Neural crest cell (in vitro differentiated cells): ENCODE measurements around the gene DNASE1. TPM values are rescaled to one million over a fixed set of nuclear protein-coding genes. Genes with fewer than 3 reads are reported as not detected.

Experiments
- DNase-seq: peaks from one replicate; pipeline ENCODE4 v3.0.0; 2021; ENCODE audit warnings: low read depth, mixed read lengths, low spot score
- H3K27ac Mint-ChIP-seq: one replicate; pipeline ENCODE4 v1.8.0; 2021; ENCODE audit warnings: mild to moderate bottlenecking, mixed read lengths; ENCODE audit not compliant: unreplicated experiment
- H3K27me3 Mint-ChIP-seq: 2 replicates; pipeline ENCODE4 v1.8.0; 2021; ENCODE audit warnings: low read depth, mild to moderate bottlenecking, mixed read lengths
- H3K36me3 Mint-ChIP-seq: 2 replicates; pipeline ENCODE4 v1.8.0; 2021; ENCODE audit warnings: low read depth, mild to moderate bottlenecking, mixed read lengths
- H3K4me1 Mint-ChIP-seq: 2 replicates; pipeline ENCODE4 v1.8.0; 2021; ENCODE audit warnings: mixed read lengths
- H3K4me3 Mint-ChIP-seq: one replicate; pipeline ENCODE4 v1.8.0; 2021; ENCODE audit warnings: mild to moderate bottlenecking, mixed read lengths
- H3K9me3 Mint-ChIP-seq: 2 replicates; pipeline ENCODE4 v1.8.0; 2021; ENCODE audit warnings: mixed read lengths
- CTCF ChIP-seq: fragments of 200-600 bp; sonication (generic); conservative IDR thresholded peaks from 2 replicates; pipeline ENCODE4 v1.5.0; 2021; ENCODE audit warnings: antibody characterized with exemption, mild to moderate bottlenecking
- total RNA-seq: library from RNA; stranded (reverse); gene quantifications from 2 replicates; pipeline ENCODE4 v1.2.1, GENCODE V29; 2021

The DNASE1 gene
- total RNA-seq, 1 donor from 2014 or later: 23.6 TPM

- no peaks in the 10 kb centered on the region for H3K4me1 Mint-ChIP-seq
- TF ChIP-seq CTCF: no peak
- no peak overlapping the region for H3K27ac Mint-ChIP-seq
- no peaks in the 10 kb centered on the region for H3K36me3 Mint-ChIP-seq
- H3K9me3 Mint-ChIP-seq: no peaks in the 10 kb centered on the region
- no peaks in the 10 kb centered on the region for H3K27me3 Mint-ChIP-seq
- H3K4me3 Mint-ChIP-seq: no peak overlapping the region
- no peak for DNase-seq
These were observed 42.1 kb downstream of the DNASE1 start for GRCh38 chr16:3696425-3697218.

- Mint-ChIP-seq H3K4me1 (no peaks in the 10 kb centered on the region), H3K27me3 (no peaks in the 10 kb centered on the region), H3K36me3 (peaks cover 4% of the 10 kb centered on the region), H3K4me3 (no peak overlapping the region), H3K27ac (no peak overlapping the region), H3K9me3 (no peaks in the 10 kb centered on the region)
- TF ChIP-seq CTCF: no peak
- no peak for DNase-seq
These were observed 44.5 kb downstream of the DNASE1 start for GRCh38 chr16:3698941-3699340.

GRCh38 chr16:3701531-3701930 is 47.0 kb downstream of the DNASE1 start:
- Mint-ChIP-seq H3K4me3 (no peak overlapping the region), H3K27ac (no peak overlapping the region), H3K9me3 (no peaks in the 10 kb centered on the region), H3K27me3 (no peaks in the 10 kb centered on the region), H3K36me3 (peaks cover 4% of the 10 kb centered on the region), H3K4me1 (no peaks in the 10 kb centered on the region)
- no peak for TF ChIP-seq CTCF
- DNase-seq: no peak

GRCh38 chr16:3702082-3702481 is 47.6 kb downstream of the DNASE1 start:
- TF ChIP-seq CTCF: no peak
- H3K36me3 Mint-ChIP-seq: peaks cover 4% of the 10 kb centered on the region
- no peaks in the 10 kb centered on the region for H3K9me3 Mint-ChIP-seq
- H3K27me3 Mint-ChIP-seq: no peaks in the 10 kb centered on the region
- H3K27ac Mint-ChIP-seq: no peak overlapping the region
- H3K4me1 Mint-ChIP-seq: no peaks in the 10 kb centered on the region
- H3K4me3 Mint-ChIP-seq: no peak overlapping the region
- no peak for DNase-seq

- H3K27me3 Mint-ChIP-seq: no peaks in the 10 kb centered on the region
- DNase-seq: no peak
- no peaks in the 10 kb centered on the region for H3K4me1 Mint-ChIP-seq
- no peak for TF ChIP-seq CTCF
- H3K4me3 Mint-ChIP-seq: no peak overlapping the region
- H3K9me3 Mint-ChIP-seq: no peaks in the 10 kb centered on the region
- H3K36me3 Mint-ChIP-seq: peaks cover 4% of the 10 kb centered on the region
- no peak overlapping the region for H3K27ac Mint-ChIP-seq
These were observed 51.9 kb downstream of the DNASE1 start for GRCh38 chr16:3706253-3707012.

Other genes with a start within 250 kb of the DNASE1 start
- 2.0 and 2.2 TPM in 2 replicates for gene ZNF597, start 211.2 kb upstream of the DNASE1 start, total RNA-seq
- 48.9 and 55.3 TPM in 2 replicates for gene NAA60, start 211.0 kb upstream of the DNASE1 start, total RNA-seq
- gene C16orf90, start 159.2 kb upstream of the DNASE1 start, total RNA-seq: not detected in 2 replicates
- 30.7 and 33.8 TPM in 2 replicates for gene CLUAP1, start 153.7 kb upstream of the DNASE1 start, total RNA-seq
- gene NLRC3, start 77.3 kb upstream of the DNASE1 start, total RNA-seq: 0.18 TPM in 1 of 2 replicates, not detected in the other
- gene SLX4, start 43.1 kb upstream of the DNASE1 start, total RNA-seq: 17.2 and 17.7 TPM in 2 replicates
- 152 and 154 TPM in 2 replicates for gene TRAP1, start 62.8 kb downstream of the DNASE1 start, total RNA-seq
- 84.7 and 97.6 TPM in 2 replicates for gene CREBBP, start 226.0 kb downstream of the DNASE1 start, total RNA-seq